ENCODE results near the gene CCDC192.
"Not testable (repeated sequence)": the region's sequence is repeated elsewhere in the genome, so short reads cannot be mapped to it uniquely, and the experiment has no call there.

Gene CCDC192

DNA sequence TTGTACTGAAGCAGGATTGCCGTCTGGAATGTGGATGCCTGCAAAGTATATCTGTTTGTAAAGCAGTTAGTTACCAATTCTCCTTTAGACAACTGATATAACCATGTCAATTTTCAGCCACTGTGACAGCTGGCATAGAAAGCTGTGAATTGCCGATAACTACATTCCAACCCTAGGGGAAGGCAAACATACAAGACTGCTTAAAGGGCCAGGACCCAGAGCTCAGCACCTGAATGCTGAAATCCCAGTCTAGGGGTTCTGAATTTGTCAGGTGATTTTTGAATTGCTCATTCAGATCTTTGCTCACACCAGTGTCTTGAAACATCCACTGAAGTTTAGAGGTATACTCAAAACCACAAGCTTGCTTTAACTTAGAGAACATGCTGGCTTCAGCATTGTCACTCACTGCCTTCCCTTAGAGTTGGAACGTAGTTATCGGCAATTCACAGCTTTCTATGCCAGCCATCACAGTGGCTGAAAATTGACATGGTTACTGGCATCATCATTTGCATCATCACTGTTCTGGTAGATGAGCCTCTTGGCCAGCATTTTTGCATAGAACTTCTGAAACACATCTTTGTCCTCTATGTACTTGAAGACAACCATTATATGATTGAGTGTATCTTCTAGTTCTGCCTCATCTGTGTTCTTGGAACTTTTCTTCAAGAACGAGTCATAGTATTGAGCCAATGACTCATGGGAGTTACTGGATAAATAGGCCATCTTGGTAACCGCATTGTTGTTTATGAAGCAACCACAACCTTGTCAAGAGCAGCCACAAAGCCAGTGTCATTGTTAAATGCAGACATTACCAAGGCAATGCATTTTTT lies 82.1 kb downstream of the CCDC192 start:
- DNase-seq (ENCODE audit: low read depth, low spot score) = peak; percentile 51
- no peak overlapping the region for H3K4me3 ChIP-seq (ENCODE audit: low read depth, low read length)
- ChIA-PET POLR2A (no interaction called here), CTCF (interaction anchor here (0.8 to 1.1 kb wide), 3 partner anchors 18 to 427 kb away, joined by 3 read pairs; no protein-coding TSS in a partner anchor)
- TF ChIP-seq, protein P1, sequence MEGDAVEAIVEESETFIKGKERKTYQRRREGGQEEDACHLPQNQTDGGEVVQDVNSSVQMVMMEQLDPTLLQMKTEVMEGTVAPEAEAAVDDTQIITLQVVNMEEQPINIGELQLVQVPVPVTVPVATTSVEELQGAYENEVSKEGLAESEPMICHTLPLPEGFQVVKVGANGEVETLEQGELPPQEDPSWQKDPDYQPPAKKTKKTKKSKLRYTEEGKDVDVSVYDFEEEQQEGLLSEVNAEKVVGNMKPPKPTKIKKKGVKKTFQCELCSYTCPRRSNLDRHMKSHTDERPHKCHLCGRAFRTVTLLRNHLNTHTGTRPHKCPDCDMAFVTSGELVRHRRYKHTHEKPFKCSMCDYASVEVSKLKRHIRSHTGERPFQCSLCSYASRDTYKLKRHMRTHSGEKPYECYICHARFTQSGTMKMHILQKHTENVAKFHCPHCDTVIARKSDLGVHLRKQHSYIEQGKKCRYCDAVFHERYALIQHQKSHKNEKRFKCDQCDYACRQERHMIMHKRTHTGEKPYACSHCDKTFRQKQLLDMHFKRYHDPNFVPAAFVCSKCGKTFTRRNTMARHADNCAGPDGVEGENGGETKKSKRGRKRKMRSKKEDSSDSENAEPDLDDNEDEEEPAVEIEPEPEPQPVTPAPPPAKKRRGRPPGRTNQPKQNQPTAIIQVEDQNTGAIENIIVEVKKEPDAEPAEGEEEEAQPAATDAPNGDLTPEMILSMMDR (IDR thresholded peaks at IDR 0.05; ENCODE audit: insufficient read depth, low read length, missing control alignments) = no peak

DNA sequence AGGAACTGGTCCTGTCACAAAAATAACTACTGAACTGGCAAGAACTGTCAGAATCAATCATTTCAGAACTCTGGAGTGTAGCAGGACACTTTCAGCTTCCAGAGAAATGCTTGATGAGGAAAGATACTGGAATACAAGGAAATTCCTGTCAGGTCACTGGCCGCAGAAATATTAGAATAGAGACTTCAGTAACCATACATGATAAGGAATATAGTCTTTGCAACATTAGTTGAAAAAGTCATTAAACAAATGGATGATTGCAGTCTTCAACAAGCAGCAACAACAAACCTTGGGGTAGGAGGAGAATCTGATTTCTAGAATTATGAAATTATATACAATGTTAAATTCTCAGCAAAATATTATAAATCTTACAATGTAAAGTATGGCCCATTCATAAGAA lies 88.2 kb downstream of the CCDC192 start:
- no peak overlapping the region for H3K4me3 ChIP-seq (ENCODE audit: low read depth, low read length)
- TF ChIP-seq, protein P1 (IDR thresholded peaks at IDR 0.05; ENCODE audit: insufficient read depth, low read length, missing control alignments) = no peak
- CTCF ChIA-PET = no interaction called here

DNA sequence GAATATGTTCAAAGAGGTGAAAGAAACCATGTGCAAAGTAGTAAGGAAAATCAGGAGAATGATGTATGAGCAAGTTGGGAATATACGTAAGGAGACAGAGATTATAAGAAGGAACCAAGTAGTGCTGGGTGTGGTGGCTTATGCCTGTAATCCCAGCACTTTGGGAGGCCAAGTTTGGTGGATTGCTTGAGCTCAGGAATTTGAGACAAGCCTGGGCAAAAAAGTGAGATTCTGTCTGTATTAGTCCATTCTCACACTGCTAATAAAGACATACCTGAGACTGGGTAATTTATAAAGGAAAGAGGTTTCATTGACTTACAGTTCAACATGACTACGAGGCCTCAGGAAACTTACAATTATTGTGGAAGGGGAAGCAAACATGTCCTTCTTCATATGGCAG lies 88.7 kb downstream of the CCDC192 start:
- CTCF ChIA-PET; DNase-seq (ENCODE audit: low read depth, low spot score); POLR2A ChIA-PET; H3K4me3 ChIP-seq (ENCODE audit: low read depth, low read length): not testable (repeated sequence)

More for the DNA sequence above, 88.2 kb downstream of the CCDC192 start:
- POLR2A ChIA-PET = no interaction called here
- DNase-seq (ENCODE audit: low read depth, low spot score) = no peak

DNA sequence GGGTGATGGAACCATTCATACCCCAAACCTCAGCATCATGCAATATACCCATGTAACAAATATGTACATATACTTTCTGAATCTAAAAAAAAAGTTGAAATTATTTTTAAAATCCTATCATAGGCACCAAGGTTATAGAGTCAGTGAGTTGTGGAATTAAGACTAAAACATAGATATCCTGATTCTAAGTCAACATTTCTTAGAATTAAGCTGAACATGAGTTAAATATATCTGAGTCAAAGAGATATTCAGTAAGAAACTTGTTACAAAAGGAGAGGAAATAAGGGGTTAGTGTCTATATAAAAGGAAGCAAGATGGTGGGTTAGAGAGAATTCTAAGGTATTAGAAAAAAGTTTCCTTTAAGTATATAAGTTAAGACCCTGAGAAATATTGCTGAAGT lies 89.9 kb downstream of the CCDC192 start:
- no peak for DNase-seq (ENCODE audit: low read depth, low spot score)
- POLR2A ChIA-PET = no interaction called here
- TF ChIP-seq, protein P1 (IDR thresholded peaks at IDR 0.05; ENCODE audit: insufficient read depth, low read length, missing control alignments) = no peak
- CTCF ChIA-PET = no interaction called here
- H3K4me3 ChIP-seq (ENCODE audit: low read depth, low read length) = no peak overlapping the region

DNA sequence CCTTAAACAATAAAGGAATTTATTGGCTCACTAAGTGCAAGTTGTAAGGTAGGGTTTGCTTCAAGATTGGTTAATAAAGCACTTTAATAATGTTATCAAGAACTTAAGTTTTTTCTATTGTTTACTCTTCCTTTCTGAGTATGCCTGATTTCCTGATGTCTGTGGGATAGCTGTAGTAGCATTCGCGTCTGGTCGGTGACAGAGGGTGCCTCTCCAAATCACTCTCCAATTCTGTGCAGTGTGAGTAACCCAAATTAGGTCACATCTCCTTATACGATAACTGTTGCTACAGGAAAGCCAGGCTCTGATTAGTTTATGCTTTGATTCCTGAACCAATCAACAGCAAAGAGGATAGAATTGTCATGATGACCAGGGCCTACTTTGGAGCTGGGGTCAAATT lies 90.7 kb downstream of the CCDC192 start:
- ChIA-PET POLR2A (no interaction called here), CTCF (no interaction called here)
- H3K4me3 ChIP-seq (ENCODE audit: low read depth, low read length) = no peak overlapping the region
- no peak for DNase-seq (ENCODE audit: low read depth, low spot score)
- TF ChIP-seq, protein P1 (IDR thresholded peaks at IDR 0.05; ENCODE audit: insufficient read depth, low read length, missing control alignments) = no peak

DNA sequence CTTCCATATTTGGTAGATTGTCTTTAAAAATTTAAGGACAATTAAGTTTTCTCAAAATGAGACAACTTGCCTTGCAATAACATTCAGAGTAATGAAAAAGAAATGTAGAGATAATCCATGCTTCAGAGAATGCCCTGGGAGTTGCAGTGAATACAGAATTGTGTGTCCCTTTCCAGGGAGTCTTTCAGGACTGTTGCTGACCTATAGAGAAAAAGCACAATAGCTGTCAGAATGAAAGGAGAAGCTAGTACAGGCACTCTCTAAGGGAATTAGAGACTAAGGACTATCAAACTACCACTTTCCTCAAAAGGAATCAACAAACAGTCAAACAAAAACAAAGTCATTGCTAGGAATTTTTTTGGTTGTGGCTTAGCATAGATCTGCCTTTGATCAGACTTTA lies 93.0 kb downstream of the CCDC192 start:
- ChIA-PET CTCF (no interaction called here), POLR2A (no interaction called here)
- no peak overlapping the region for H3K4me3 ChIP-seq (ENCODE audit: low read depth, low read length)
- DNase-seq (ENCODE audit: low read depth, low spot score) = no peak
- TF ChIP-seq, protein P1 (IDR thresholded peaks at IDR 0.05; ENCODE audit: insufficient read depth, low read length, missing control alignments) = no peak

All from AG04449 (cell line).